Measurements from ENCODE around the gene PTCHD4. TPM values are rescaled to one million over a fixed set of nuclear protein-coding genes. Genes with fewer than 3 reads are reported as not detected.

Gene PTCHD4
- total and polyA plus RNA-seq, 2 of the 13 experiments (the other 11 are each of a cell fraction or from before 2014, with no cell fraction given): 28.4 to 32.9 TPM

GRCh38 chr6:48073976-48074767 lies 36.8 kb downstream of the PTCHD4 start (continued):
- TF ChIP-seq TBP (CRISPR knock-in tag; IDR thresholded peaks at IDR 0.05) (no peak), MEF2D (CRISPR knock-in tag; IDR thresholded peaks at IDR 0.05) (no peak)

- FAIRE-seq (no peak), ATAC-seq (peak; percentile 67), DNase-seq (ENCODE audit: low spot score) (peak; percentile 50)
- Histone ChIP-seq H3K27ac (ENCODE audit: extremely low read length, insufficient read depth, low read length) (peak overlapping the region; percentile 13), H3K36me3 (replicated peaks in 1 of 2; ENCODE audit: control insufficient read depth in 1 of 2, insufficient read depth in 2 of 2, low read length in 2 of 2) (peaks cover 0 to 4% of the 10 kb centered on the region in 2 experiments; a peak in 4 of 5 replicates), H3K9me3 (ENCODE audit: low read length) (no peaks in the 10 kb centered on the region), H3K4me3 (replicated peaks in 1 of 3; ENCODE audit: insufficient read depth in 1 of 3, low read depth in 2 of 3, low read length in 3 of 3) (no peak overlapping the region), H3K4me1 (ENCODE audit: insufficient read depth, low read length) (peaks cover 43% of the 10 kb centered on the region), H3K27me3 (ENCODE audit: control insufficient read depth in 1 of 2, insufficient read depth in 2 of 2, low read length in 2 of 2) (no peaks in the 10 kb centered on the region), H3K4me2 (ENCODE audit: low read depth, low read length) (peak overlapping the region; percentile 11; the same call in 1 of the 2 replicates), H3K9ac (ENCODE audit: insufficient read depth, low read depth, low read length) (no peak overlapping the region), H2AFZ (ENCODE audit: low read length) (no peak overlapping the region), H3K79me2 (ENCODE audit: insufficient read depth, low read length) (peaks cover 8% of the 10 kb centered on the region), H4K20me1 (ENCODE audit: insufficient read depth, low read length) (peaks cover 13% of the 10 kb centered on the region)
- ChIA-PET POLR2A (no interaction called here), CTCF (ENCODE audit: low intra/inter-chr PET ratio, low total read pairs) (no interaction called here)
- BruUV-seq (replicated peaks): no TSS peak
- WGBS (ENCODE audit: low lambda C conversion rate): 65% methylated on average over 3 of the region's 3 CpGs
- in situ Hi-C loops (cut with HindIII; ENCODE audit: extremely low pct_ligation_motif_present, low pct_unique_long_range_greater_than_20kb): no loop called here
- intact Hi-C loops (cut with micrococcal nuclease; ENCODE audit: unreplicated experiment): loop anchor here (5.0 kb wide), 1 partner anchor 40 kb away; the partner anchor contains the start of gene PTCHD4
- TF ChIP-seq ZFP1 (CRISPR knock-in tag; IDR thresholded peaks at IDR 0.05): no peak
- TF ChIP-seq ZSCAN5A (CRISPR knock-in tag; IDR thresholded peaks at IDR 0.05; ENCODE audit: borderline replicate concordance): no peak
- TF ChIP-seq XBP1 (CRISPR knock-in tag; IDR thresholded peaks at IDR 0.05): no peak
- no peak for TF ChIP-seq ZNF556 (CRISPR knock-in tag; IDR thresholded peaks at IDR 0.05; ENCODE audit: borderline replicate concordance)
- no peak for TF ChIP-seq HIC2 (CRISPR knock-in tag; IDR thresholded peaks at IDR 0.05; ENCODE audit: low read depth)
- no peak for TF ChIP-seq ZNF225 (CRISPR knock-in tag; IDR thresholded peaks at IDR 0.05)
- TF ChIP-seq AGO1 (IDR thresholded peaks at IDR 0.05; ENCODE audit: low read depth, low read length, poor library complexity, severe bottlenecking): no peak
- 0 out of 2 replicates have a peak, but pooled peaks have one; percentile 19 for TF ChIP-seq FOSL1 (CRISPR knock-in tag; IDR thresholded peaks at IDR 0.05; ENCODE audit: borderline replicate concordance)
- peak; percentile 37; the same call in 1 of the 2 replicates for TF ChIP-seq HNF4A (CRISPR knock-in tag; IDR thresholded peaks at IDR 0.05)
- peak; percentile 68; the same call in 1 of the 2 replicates for TF ChIP-seq HOMEZ (CRISPR knock-in tag; IDR thresholded peaks at IDR 0.05; ENCODE audit: low read depth)
- peak; percentile 66 for TF ChIP-seq TEAD3 (CRISPR knock-in tag; optimal IDR thresholded peaks at IDR 0.05; ENCODE audit: borderline replicate concordance)
- TF ChIP-seq, protein P1, sequence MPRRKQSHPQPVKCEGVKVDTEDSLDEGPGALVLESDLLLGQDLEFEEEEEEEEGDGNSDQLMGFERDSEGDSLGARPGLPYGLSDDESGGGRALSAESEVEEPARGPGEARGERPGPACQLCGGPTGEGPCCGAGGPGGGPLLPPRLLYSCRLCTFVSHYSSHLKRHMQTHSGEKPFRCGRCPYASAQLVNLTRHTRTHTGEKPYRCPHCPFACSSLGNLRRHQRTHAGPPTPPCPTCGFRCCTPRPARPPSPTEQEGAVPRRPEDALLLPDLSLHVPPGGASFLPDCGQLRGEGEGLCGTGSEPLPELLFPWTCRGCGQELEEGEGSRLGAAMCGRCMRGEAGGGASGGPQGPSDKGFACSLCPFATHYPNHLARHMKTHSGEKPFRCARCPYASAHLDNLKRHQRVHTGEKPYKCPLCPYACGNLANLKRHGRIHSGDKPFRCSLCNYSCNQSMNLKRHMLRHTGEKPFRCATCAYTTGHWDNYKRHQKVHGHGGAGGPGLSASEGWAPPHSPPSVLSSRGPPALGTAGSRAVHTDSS (CRISPR knock-in tag; conservative IDR thresholded peaks at IDR 0.05): no peak
- TF ChIP-seq, protein P2, sequence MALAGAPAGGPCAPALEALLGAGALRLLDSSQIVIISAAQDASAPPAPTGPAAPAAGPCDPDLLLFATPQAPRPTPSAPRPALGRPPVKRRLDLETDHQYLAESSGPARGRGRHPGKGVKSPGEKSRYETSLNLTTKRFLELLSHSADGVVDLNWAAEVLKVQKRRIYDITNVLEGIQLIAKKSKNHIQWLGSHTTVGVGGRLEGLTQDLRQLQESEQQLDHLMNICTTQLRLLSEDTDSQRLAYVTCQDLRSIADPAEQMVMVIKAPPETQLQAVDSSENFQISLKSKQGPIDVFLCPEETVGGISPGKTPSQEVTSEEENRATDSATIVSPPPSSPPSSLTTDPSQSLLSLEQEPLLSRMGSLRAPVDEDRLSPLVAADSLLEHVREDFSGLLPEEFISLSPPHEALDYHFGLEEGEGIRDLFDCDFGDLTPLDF (CRISPR knock-in tag; IDR thresholded peaks at IDR 0.05): no peak
Measured at GRCh38 chr6:48071833-48072232, 39.2 kb downstream of the PTCHD4 start.

All from HepG2 (cell line).